Fibroblast of the conjunctiva (primary cell): ENCODE data around the gene FAM181A.

Source experiments
- DNase-seq: peaks from one replicate; pipeline ENCODE4 v3.0.0-alpha.2; 2010; ENCODE audit warnings: low read depth

Gene FAM181A

DNA sequence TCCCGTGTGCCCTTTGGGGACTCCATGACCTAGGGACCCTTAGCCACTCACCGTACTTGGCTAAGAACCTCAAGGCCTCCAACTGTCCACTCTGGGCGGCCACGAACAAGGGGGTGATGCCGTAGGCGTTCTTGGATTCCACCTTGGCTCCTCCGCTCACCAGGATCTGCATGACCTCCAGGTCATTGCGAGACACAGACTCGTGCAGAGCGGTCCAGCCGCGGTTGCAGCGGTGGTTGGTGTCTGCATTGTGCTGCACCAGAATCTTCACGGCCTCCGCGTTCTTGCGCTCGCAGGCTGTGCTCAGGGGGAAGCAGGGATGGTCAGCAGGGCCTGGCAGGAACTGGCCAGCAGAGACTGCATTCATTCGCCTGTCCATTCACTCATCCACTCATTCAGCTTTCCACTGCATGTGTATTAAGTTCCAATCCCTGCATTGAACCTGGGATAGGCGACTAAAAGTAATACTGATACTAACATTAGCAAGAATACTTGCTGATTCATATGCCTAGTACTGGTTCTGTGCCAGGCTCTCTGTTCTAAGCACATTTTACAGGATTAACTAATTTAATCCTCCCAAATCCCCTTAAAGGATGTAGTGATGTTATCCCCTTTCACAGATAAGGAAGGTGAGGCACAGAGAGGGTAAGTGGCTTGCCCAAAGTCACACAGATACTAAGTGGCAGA is 23.9 kb downstream of the FAM181A start:
- DNase-seq = no peak

DNA sequence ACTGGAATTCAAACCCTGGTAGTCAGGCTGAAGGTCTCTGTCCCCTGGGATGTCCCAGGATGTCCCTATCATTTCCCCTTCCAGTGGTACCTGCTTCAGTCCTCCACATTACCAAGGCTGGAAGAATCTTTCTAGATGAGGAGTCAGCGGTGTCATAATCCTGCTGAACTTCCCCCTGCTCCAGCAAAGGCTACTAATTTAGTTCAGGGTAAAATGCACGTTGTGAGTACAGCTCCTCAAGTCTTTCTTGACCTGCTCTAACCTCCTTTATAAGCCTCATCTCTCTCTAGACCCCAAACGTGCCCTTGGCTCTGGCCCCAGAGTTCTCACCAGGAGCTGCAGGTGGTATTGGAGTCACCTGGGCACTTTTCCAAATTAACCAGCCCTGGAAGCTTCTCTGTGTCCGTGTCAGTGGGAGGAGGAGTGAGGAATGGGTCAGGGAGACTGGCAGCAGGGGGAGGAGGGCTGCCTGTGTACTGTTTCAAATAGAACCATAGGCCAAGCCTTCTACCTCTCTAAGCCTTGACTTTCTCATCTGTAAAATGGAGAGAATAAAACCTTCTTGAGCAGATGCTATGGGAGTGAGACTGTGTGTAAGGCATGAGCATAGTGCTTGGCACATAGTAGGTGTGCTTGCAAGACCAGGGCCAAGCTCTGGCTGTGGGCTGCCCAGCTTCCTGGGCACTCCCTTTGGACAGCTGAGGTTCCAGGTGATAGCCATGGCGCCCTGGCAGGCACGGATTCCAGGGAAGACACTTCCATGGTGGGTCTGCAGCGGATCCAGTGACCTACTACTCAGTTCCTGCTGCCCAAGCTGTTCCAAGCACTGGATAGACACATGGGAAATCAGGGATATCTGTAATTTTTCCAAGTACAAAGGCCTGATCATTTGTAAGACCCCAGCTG is 24.7 kb downstream of the FAM181A start:
- no peak for DNase-seq

DNA sequence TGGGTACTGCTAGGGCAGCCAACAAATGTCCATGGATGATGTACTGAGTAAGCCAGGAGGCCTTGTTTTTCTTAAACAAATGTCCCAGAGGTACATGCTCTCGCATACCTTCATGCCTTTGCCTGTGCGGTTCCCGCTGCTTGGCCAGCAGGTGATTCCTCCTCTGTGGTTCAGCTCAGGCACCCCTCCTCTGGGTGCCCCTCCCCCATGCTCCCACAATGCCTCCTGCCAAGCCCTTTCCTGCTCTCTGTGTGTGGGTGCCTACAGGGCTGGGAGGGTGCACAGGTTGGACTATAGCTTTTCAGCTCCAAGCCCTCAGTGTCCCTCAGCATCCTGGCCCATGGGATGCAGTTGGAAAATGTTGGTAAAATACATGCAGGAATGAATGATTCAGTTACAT is 25.7 kb downstream of the FAM181A start:
- no peak for DNase-seq

DNA sequence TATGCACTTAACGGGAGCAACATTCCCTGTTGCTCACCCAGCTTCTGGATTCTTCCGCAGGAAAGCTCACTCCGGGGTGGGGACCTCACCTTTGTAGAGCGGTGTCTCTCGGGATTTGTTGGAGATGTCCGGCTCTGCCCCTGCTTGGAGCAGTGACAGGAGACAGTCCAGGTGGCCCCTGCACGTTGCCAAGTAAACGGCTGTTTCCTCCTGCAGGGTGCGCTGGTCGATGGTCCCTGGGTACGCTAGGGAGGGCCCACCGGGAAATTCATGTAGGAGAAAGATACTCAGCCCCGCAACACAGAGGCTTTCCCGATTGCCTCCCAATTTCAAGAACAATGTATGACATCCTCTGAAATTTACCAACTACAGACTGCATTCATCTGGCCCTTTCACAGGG is 26.1 kb downstream of the FAM181A start:
- no peak for DNase-seq

DNA sequence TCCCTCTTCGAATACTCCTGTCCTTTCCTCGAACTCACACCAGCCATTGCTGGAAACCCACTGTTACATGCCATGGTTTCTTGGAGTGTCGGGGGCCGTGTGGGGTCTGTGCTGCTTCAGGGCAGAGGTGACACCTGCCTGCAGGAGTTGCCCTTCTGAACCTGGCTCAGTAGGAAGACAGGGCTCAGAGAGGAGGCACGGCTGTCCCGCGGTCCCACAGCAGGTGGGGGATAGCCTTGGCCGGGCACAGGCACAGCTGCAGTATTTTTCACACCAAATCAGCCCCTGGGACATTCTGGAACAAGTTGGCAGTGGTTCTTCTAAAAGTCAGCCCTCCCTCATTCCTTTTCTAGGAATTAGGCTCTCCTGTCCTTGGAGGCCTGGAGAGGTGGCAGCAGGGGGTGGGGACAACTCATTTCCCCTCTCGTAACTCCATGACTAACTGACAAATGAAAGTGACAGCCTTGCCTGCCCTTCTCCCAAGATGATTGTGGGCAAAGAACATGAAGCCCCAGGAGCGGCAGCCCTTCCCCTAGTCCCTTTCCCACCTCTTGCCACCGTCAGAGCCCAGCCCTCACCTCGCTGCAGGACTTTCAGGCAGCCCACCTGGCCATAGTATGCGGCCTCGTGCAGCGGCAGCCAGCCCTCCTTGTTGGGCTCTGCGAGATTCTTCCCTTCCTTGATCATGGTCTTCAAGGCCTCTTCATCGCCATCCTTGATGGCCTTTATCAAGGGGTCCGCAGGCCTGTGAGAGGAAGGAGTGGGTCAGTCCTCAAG is 26.8 kb downstream of the FAM181A start:
- DNase-seq = no peak

DNA sequence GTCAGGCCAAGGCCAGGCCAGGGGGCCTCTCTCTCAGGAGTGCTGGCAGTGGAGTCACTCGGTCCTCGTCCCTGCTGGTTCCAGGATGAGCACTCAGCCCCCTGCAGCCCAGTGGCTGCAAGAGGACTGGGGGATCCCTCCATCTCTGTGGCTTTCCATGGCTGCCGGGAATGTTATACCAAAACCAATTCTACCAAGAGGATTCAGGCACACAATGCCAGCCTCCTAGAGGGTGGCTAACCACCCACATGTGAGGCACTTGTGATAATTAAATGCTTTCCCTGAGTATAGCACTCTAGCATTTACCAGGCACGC is 27.3 kb downstream of the FAM181A start:
- DNase-seq = no peak

DNA sequence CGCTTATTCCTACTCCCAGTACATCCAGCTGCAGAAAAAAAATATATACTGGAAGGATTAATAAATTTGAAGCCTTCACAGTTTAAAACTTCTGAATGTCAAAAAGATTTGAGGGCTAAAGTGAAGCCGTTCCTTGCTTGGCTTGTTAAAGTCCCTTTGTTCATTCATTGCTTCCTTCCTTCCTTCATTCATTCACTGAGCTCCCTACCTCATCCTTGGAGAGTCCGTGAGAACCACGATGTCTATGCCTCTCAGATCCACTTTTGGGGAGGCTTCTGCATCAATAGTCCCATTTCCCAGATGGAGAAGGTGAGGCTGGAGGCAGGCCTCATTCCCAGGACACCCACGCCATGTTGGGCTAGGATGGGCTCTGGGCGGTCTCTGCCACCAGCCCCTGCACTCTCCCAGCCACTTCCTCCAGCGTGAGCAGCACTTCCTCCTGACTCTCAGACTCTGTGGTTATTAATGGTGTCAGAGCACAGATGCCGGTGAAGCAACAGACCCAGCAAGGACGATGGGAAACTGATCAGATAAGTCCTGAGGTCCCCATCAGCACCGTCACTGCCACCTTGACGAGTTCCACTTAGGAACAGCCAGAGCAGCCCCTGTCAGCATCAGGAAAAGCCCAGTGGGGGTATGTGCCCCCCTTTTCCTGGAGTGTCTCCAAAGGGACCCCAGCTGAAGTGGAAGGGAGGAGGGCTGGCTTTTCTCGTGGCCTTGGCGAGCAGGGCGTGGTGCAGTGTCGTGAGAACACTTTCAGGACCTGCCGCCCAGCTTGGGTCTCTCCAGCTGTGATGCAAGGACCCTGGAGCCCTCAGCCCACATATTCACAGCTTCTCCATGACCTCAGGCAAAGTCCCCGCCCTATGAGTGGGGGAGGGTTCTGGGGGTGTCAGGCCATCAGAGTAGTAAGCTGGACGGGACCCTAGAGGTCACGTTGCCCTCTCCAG is 28.0 kb downstream of the FAM181A start:
- no peak for DNase-seq

DNA sequence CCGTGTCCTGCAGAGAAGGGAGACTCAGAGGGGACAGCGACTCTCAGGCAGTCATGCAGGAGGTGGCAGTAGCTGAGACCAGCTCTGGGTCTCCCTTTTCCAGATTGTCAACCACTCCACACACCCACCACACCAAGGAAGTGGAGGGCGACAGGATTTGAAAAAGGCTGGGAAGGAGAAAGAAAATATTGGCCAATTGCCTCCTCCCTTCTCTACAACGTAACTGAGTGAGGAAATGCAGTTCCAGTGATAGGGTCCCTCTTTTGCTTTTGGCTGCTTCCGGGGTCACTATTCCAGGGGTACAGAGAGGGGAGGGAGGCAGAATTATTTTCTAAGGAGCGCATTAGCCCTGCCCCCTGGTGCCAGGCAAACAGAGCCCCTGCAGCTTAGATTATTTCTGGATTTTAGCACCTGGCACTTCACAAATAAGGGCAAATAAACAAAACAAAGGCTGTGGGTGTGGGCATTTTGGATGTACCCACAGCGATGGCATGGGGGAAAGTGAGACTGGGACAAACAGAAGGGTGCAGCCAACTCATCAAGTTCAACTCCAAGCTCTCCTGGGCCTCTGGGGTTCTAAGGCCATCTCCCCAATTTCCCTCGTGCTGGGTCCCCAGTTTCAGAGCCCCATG is 28.8 kb downstream of the FAM181A start:
- no peak for DNase-seq

DNA sequence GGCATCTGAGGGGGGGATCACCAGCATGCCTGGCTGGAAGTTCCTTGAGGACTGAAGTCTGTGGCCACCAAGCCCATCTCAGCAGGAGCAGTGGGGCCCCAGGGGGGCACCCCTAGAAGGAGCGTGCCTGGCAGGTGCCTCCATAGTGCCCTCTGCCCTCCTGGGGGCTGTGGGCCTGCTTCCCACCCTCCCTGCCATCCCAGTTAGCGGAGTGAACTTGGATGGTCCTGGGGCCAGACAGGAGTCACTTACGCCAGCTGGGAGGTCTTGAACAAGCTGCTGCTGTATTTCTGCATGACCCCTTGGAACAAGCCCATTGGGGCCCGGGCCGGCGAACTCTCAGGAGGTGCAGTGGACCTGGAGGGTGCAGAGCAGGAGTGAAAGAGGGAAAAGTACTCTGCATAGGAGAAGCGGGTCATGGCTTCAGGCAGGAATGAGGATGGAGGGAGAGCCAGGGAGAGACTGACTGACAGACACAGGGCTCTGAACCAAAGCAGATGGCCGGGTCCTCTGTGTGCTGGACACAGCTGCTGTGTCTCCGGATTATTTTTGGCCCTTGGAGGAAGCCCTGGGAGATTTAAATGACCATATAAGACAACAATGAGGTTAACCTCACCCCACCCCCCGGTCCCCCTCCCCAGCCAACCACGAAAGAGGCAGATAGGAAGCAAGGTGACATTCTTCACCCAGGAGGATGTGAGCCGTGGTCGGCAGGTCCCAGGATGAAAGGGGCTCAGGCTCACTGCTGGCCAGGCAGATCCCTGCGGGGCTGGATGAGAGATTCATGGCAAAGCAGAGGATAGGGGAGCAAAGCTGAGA is 29.6 kb downstream of the FAM181A start:
- no peak for DNase-seq

DNA sequence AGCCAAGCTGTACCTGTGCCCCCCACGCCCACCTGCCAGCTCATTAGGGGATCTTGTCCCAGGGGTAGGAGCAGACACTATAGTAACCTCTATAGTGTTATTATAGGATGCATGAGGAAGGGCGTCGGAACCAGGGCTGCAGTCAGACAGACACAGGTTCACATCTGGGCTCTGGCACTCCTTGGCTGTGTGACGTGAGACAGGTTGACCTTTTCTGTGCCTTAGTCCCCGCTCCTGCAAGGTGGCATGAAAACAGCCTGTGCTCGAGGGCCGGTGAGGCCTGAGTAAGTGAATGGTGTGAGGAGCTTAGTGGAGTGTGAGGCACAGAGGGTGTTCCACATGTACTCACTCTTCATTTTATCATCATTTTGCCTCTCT is 30.2 kb downstream of the FAM181A start:
- DNase-seq = no peak

DNA sequence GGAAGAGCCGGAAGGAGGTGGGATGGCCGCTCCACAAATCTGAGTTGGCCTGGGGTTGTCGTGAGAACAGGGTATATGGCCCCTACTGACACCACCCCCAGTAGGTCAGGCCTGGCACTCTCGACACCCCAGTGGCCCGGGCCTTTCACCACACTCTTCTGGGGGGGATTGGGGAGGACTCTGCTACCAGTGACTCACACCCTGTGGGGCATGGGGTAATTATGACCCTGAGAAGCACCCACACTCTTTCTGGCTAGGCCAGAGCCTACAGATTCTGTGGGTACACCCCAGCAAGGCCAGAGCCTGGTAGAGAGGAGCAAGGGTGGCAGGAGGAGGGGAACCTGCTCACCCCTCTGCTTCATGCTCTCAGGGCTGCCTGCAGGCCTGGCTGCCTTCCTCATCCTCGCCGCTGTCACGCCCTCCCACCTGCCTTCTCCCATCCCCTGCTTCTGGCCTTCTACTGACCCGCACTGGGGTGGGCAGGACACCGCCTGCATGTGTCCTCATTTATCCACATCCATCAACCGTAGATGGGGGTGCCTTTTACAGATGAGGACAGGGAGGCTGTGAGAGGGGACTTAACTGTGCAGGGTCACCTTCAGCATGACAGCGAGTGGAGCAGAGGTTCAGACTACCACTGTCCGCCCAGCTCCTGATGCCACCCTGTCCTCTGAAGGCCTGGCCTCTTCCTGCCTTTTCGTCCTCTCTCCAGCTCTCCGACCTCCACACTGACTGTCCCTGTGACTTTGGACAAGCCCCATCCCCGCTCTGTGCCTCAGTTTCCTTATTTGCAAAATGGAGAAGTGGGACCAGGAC is 30.8 kb downstream of the FAM181A start:
- no peak for DNase-seq

DNA sequence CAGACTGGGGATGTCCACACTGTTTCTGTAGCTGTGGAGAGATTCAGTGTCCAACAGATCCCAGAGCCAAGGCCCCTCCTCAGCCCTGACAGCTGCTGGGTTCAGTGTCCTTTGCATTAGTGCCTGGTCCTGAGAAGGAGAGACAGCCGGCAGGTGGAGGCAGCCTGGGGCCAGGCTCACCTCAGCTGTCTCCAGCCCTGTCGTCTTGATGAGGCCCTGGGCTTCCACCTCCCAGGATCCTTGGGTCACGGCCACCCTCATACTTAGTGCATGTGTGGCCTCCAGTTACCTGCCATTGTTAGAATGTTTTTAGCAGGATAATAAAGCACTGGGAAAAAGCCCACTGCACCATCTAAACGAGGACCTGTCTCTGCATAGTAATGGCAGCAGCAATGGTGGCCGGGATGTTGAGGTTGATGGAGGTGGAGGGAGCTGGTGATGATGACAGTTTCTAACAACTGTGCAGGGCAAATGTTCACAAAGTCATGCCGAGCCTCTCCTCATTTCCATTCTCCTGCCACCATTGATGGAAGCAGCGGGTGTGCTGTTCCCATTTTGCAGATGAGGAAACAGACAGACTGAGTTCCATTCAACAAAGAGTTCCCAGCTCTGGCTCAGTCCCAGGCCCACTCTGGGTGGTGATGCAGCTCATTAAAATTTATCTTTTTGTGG is 31.6 kb downstream of the FAM181A start:
- no peak for DNase-seq

DNA sequence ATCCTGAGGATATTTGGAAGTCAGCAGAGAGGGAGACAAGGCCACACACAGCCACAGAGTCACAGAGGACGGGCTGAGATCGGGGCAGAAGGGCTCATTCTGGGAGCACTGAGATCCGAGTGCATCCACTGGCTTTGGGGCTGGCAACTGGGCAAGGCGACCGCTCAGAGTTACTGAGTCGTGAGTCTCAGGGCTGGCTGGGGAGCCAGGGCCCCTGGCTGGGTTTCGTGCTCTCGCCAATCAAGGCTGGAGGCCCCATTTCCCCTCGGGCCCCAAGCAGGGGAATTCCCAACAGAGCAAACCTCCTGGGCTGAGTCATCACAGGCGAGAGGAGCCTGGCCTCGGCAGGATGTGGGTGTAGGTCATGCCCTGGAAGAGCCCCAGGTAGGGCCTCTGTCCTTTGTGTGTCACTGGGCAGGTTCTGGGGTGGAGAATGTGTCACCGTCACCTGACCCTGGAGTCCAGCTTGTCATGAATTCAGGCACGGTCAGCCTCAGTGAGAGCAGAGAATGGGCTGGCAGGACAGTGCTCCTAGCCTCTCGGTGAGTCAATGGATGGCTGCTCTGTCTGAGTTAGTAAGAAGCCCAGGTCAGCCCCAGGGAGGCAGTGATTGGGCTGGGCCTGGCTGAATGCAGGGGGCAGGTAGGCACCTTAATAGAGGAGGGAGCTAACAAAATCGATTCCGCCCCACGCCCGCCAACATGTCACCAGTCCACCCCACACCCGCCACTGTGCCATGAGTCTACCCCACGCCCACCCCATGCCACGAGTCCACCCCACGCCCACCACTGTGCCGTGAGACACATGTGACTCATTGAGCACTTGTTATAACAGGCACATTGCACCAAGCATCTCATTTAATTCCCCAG is 32.3 kb downstream of the FAM181A start:
- DNase-seq = peak; percentile 34

DNA sequence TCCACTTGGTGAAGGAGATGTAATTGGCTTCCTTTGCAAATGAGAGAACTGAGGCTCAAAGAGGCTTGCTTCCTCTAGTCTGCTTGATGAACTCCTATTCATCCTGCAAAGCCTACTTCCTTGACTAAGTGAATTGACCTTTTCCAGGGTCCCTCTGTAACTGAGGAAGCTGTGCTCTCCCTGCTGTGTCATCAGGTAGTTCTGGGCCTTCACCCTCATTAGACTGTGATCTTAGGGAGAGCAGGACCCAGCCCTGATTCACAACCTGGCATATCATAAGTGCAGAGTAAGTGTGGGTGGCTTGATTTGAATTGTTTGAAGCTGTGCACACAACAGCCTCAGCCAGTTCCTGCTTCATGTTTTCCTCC is 32.9 kb downstream of the FAM181A start:
- DNase-seq = no peak

DNA sequence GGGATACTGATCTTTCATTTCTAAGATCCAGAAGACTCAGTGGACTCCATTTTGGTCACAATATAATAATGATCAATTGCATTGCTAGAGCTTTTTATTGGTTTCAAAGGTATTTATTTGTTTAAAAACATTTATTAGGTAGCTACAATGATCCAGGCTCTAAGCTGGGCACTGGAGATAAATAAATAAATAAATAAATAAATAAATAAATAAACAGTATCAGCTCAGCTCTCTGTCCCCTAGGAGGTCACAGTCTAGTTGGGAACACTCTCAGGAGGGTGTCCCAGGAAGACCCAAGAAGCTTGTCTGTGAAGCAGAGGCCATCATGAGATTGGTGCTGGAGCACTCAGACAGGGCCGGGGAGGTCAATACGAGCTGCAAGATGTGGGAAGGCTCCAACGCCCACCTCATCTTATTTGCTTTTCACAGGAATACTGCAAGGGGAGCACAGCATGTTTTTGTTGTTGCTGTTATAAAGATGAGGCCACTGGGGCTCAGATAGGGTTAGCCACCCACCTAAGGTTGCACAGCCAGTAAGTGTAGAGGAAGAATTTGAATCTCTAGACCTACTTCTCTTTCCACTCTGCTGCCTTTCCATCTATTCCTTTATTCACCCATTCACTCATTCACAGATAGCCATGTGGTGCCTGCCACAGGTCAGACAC is 33.8 kb downstream of the FAM181A start:
- DNase-seq = no peak

DNA sequence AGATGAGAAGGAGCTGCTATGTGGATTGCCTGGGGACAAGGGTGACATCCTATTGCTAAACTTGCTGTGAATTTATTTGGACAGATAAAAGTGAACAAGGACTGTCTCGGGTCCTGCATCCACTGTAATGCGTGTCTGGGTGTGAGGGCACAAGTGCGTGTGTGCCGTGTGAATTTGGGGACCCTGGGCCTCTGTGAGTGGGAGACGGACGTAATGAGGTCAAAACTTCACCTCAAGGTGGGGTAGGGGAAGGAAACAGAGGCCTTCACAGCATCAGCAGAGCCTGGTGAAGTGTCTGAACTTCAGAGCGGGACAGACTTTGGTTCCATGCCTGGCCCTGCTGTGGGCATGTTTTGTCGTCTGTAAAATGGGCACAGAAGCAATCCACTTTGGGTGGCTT is 34.5 kb downstream of the FAM181A start:
- DNase-seq = no peak
